ENCODE data around the gene HOXD13.

The HOXD13 gene

GRCh38 chr2:176081837-176082524, 10.5 kb upstream of the HOXD13 start:
- H3K27me3 ChIP-seq (replicated peaks; ENCODE audit: insufficient read depth, low read length): no peaks in the 10 kb centered on the region
- DNase-seq: no peak
- TF ChIP-seq CTCF (IDR thresholded peaks at IDR 0.05; ENCODE audit: low read length): no peak
- no peak for TF ChIP-seq EZH2phosphoT487 (IDR thresholded peaks at IDR 0.05; ENCODE audit: low read length)
- TF ChIP-seq EZH2 (optimal IDR thresholded peaks at IDR 0.05; ENCODE audit: low read depth, low read length): no peak
- H4K20me1 ChIP-seq (ENCODE audit: insufficient read depth, low read length): no peaks in the 10 kb centered on the region
- H3K4me1 ChIP-seq (ENCODE audit: low read length): no peaks in the 10 kb centered on the region
- H3K36me3 ChIP-seq (replicated peaks; ENCODE audit: insufficient read depth, low read length): no peaks in the 10 kb centered on the region
- H3K4me2 ChIP-seq (ENCODE audit: low read depth, low read length): no peak overlapping the region
- no peaks in the 10 kb centered on the region for H3K79me2 ChIP-seq (ENCODE audit: low read length)
- H3K9ac ChIP-seq (ENCODE audit: low read length): no peak overlapping the region
- H3F3A ChIP-seq (ENCODE audit: insufficient read depth, low read length): no peaks in the 10 kb centered on the region
- H2AFZ ChIP-seq (ENCODE audit: low read length): no peak overlapping the region
- H3K4me3 ChIP-seq (ENCODE audit: low read length): no peak overlapping the region
- no peaks in the 10 kb centered on the region for H3K9me2 ChIP-seq (replicated peaks; ENCODE audit: insufficient read depth, low read length)
- H3K9me3 ChIP-seq (replicated peaks; ENCODE audit: insufficient read depth, low read length): no peaks in the 10 kb centered on the region
- no peak overlapping the region for H3K27ac ChIP-seq (ENCODE audit: low read length)

GRCh38 chr2:176082525-176082823, 10.0 kb upstream of the HOXD13 start:
- Histone ChIP-seq H3F3A (ENCODE audit: insufficient read depth, low read length) (no peaks in the 10 kb centered on the region), H3K4me3 (ENCODE audit: low read length) (no peak overlapping the region), H3K27me3 (replicated peaks; ENCODE audit: insufficient read depth, low read length) (no peaks in the 10 kb centered on the region), H3K9ac (ENCODE audit: low read length) (no peak overlapping the region), H4K20me1 (ENCODE audit: insufficient read depth, low read length) (no peaks in the 10 kb centered on the region), H3K9me3 (replicated peaks; ENCODE audit: insufficient read depth, low read length) (no peaks in the 10 kb centered on the region), H3K27ac (ENCODE audit: low read length) (no peak overlapping the region), H3K9me2 (replicated peaks; ENCODE audit: insufficient read depth, low read length) (no peaks in the 10 kb centered on the region), H2AFZ (ENCODE audit: low read length) (no peak overlapping the region), H3K4me1 (ENCODE audit: low read length) (no peaks in the 10 kb centered on the region), H3K4me2 (ENCODE audit: low read depth, low read length) (no peak overlapping the region), H3K79me2 (ENCODE audit: low read length) (no peaks in the 10 kb centered on the region), H3K36me3 (replicated peaks; ENCODE audit: insufficient read depth, low read length) (no peaks in the 10 kb centered on the region)
- DNase-seq: no peak
- TF ChIP-seq CTCF (IDR thresholded peaks at IDR 0.05; ENCODE audit: low read length): no peak
- TF ChIP-seq EZH2 (optimal IDR thresholded peaks at IDR 0.05; ENCODE audit: low read depth, low read length): no peak
- TF ChIP-seq EZH2phosphoT487 (IDR thresholded peaks at IDR 0.05; ENCODE audit: low read length): no peak

- no peaks in the 10 kb centered on the region for H4K20me1 ChIP-seq (ENCODE audit: insufficient read depth, low read length)
- H3K4me2 ChIP-seq (ENCODE audit: low read depth, low read length): no peak overlapping the region
- no peaks in the 10 kb centered on the region for H3F3A ChIP-seq (ENCODE audit: insufficient read depth, low read length)
- H3K27ac ChIP-seq (ENCODE audit: low read length): no peak overlapping the region
- H3K9ac ChIP-seq (ENCODE audit: low read length): no peak overlapping the region
- no peaks in the 10 kb centered on the region for H3K9me2 ChIP-seq (replicated peaks; ENCODE audit: insufficient read depth, low read length)
- H3K4me3 ChIP-seq (ENCODE audit: low read length): no peak overlapping the region
- no peaks in the 10 kb centered on the region for H3K27me3 ChIP-seq (replicated peaks; ENCODE audit: insufficient read depth, low read length)
- TF ChIP-seq EZH2phosphoT487 (IDR thresholded peaks at IDR 0.05; ENCODE audit: low read length): no peak
- TF ChIP-seq EZH2 (optimal IDR thresholded peaks at IDR 0.05; ENCODE audit: low read depth, low read length): no peak
- no peak for TF ChIP-seq CTCF (IDR thresholded peaks at IDR 0.05; ENCODE audit: low read length)
- no peaks in the 10 kb centered on the region for H3K4me1 ChIP-seq (ENCODE audit: low read length)
- no peak for DNase-seq
- H3K9me3 ChIP-seq (replicated peaks; ENCODE audit: insufficient read depth, low read length): no peaks in the 10 kb centered on the region
- H3K36me3 ChIP-seq (replicated peaks; ENCODE audit: insufficient read depth, low read length): no peaks in the 10 kb centered on the region
- H3K79me2 ChIP-seq (ENCODE audit: low read length): no peaks in the 10 kb centered on the region
- H2AFZ ChIP-seq (ENCODE audit: low read length): no peak overlapping the region
Measured at GRCh38 chr2:176082824-176083751, 9.4 kb upstream of the HOXD13 start.

Data from MM.1S (cell line).